ENCODE data around the gene NPIPB9.
"Not testable (repeated sequence)": the region's sequence is repeated elsewhere in the genome, so short reads cannot be mapped to it uniquely, and the experiment has no call there.

Gene NPIPB9

DNA sequence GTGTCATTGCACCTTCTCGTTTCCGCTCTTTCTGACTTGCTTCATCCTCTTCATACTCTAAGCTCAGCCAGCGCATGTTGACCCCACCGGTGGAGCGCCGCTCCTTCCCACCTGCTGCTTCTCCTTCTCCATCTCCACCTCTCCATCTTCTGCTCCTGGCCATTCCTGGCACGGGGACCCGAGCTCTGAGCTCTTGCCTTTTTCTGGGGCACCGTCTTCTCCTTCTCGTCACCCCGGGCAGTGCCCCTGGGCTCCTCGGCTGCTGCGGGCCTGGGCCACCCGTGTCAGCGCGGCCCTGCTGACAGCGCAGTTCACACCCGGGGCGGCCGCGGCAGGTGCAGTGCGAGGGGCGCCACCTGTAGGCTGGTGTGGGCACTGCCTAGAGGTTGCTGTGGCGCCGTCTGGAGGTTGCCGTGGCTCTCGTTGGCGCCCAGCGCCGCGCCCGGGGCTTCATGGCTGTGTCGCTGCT lies 1.6 kb upstream of the NPIPB9 start:
- H3K4me2 ChIP-seq (ENCODE audit: low read length); H3K56ac ChIP-seq (ENCODE audit: low read length); H3K27ac ChIP-seq (ENCODE audit: low read depth, low read length); H3K23ac ChIP-seq (ENCODE audit: low read length); H3K79me2 ChIP-seq (ENCODE audit: control insufficient read depth, insufficient read depth, low read length); DNase-seq; H4K8ac ChIP-seq (ENCODE audit: low read depth, low read length); H3K4me3 ChIP-seq (ENCODE audit: low read length); H2BK120ac ChIP-seq (ENCODE audit: low read depth, low read length); H3K4ac ChIP-seq (ENCODE audit: low read depth, low read length); H2BK15ac ChIP-seq (replicated peaks; ENCODE audit: low read depth); H2BK5ac ChIP-seq (ENCODE audit: low read length); H3K27me3 ChIP-seq (ENCODE audit: insufficient read depth, low read length, poor library complexity); H3K4me1 ChIP-seq (ENCODE audit: control insufficient read depth, low read depth, low read length); H2AK5ac ChIP-seq (ENCODE audit: low read length); H3K18ac ChIP-seq (ENCODE audit: low read length); H3K9ac ChIP-seq (ENCODE audit: low read length); H3K79me1 ChIP-seq (ENCODE audit: low read length); H4K5ac ChIP-seq (ENCODE audit: low read length); H3K36me3 ChIP-seq (ENCODE audit: control insufficient read depth, insufficient read depth, low read length): not testable (repeated sequence)
- no CpG with 5 or more reads among the region's 33 CpGs for WGBS (ENCODE audit: extremely low coverage, insufficient coverage, low lambda C conversion rate)

DNA sequence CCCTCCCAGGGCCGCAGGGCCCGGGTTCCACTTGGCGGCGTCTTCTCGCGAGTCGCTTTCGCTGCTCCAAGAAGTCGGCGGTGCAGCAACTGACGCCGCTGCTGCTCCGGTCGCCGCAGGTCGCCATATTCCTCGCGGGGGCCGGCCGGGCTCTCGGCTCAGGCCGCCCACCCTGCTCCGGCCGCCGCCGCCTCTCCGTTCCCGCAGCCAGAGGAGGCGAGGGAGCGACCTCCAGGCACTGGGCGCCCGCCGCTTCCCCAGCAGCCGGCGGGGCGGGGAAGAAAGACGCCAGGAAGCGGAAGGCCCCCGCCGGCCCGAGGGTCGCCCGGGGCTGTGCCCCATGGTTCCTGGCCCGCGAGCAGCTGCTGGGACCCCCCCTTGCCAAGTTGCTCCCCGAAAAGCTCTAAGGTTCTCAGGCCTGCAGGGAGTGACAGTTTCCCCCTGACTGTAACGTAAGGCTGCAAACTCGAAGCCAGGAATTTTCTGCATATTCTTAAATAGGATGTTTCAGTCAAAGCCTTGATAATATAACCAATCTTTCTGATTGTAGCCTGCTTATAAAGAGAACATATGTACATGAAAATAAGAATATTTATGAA lies 1.0 kb upstream of the NPIPB9 start:
- not testable (repeated sequence) for H3K79me1 ChIP-seq (ENCODE audit: low read length); H3K4me2 ChIP-seq (ENCODE audit: low read length); H2BK5ac ChIP-seq (ENCODE audit: low read length); H3K4ac ChIP-seq (ENCODE audit: low read depth, low read length); H3K56ac ChIP-seq (ENCODE audit: low read length); H4K5ac ChIP-seq (ENCODE audit: low read length); H3K27me3 ChIP-seq (ENCODE audit: insufficient read depth, low read length, poor library complexity); H3K27ac ChIP-seq (ENCODE audit: low read depth, low read length); H3K9ac ChIP-seq (ENCODE audit: low read length); H3K18ac ChIP-seq (ENCODE audit: low read length); H2BK120ac ChIP-seq (ENCODE audit: low read depth, low read length); H3K79me2 ChIP-seq (ENCODE audit: control insufficient read depth, insufficient read depth, low read length); H2AK5ac ChIP-seq (ENCODE audit: low read length); H2BK15ac ChIP-seq (replicated peaks; ENCODE audit: low read depth); H3K23ac ChIP-seq (ENCODE audit: low read length); H4K8ac ChIP-seq (ENCODE audit: low read depth, low read length); DNase-seq; H3K4me1 ChIP-seq (ENCODE audit: control insufficient read depth, low read depth, low read length); H3K36me3 ChIP-seq (ENCODE audit: control insufficient read depth, insufficient read depth, low read length); H3K4me3 ChIP-seq (ENCODE audit: low read length)
- no CpG with 5 or more reads among the region's 48 CpGs for WGBS (ENCODE audit: extremely low coverage, insufficient coverage, low lambda C conversion rate)

DNA sequence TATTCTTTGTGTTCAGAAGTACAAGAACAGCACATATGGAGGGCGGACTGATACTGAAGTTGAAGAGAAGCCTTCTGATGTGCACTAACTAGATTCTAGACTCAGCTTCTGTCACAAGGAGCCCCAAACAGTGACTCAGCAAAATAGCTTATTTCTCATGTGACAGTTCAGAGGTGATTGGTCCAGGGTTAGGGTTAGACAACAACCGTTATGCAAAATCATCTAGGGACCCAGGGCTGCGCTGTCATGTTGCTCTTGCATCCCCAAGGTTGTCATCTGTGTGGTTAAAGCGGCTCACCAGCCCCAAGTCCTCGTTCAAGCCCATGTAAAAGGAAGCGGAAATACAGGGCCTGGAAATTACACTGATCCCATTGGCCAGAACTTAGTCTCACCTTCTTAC lies 30.1 kb downstream of the NPIPB9 start:
- H3K23ac ChIP-seq (ENCODE audit: low read length); H3K4ac ChIP-seq (ENCODE audit: low read depth, low read length); H4K8ac ChIP-seq (ENCODE audit: low read depth, low read length); H2BK5ac ChIP-seq (ENCODE audit: low read length); H3K79me1 ChIP-seq (ENCODE audit: low read length); H3K27ac ChIP-seq (ENCODE audit: low read depth, low read length); DNase-seq; H3K4me2 ChIP-seq (ENCODE audit: low read length); H2BK120ac ChIP-seq (ENCODE audit: low read depth, low read length); H2AK5ac ChIP-seq (ENCODE audit: low read length); H3K36me3 ChIP-seq (ENCODE audit: control insufficient read depth, insufficient read depth, low read length); H3K9ac ChIP-seq (ENCODE audit: low read length); H2BK15ac ChIP-seq (replicated peaks; ENCODE audit: low read depth); H3K4me3 ChIP-seq (ENCODE audit: low read length); H3K56ac ChIP-seq (ENCODE audit: low read length); H3K79me2 ChIP-seq (ENCODE audit: control insufficient read depth, insufficient read depth, low read length); H4K5ac ChIP-seq (ENCODE audit: low read length); H3K27me3 ChIP-seq (ENCODE audit: insufficient read depth, low read length, poor library complexity); H3K18ac ChIP-seq (ENCODE audit: low read length); H3K4me1 ChIP-seq (ENCODE audit: control insufficient read depth, low read depth, low read length): not testable (repeated sequence)
- no CpG with 5 or more reads among the region's 6 CpGs for WGBS (ENCODE audit: extremely low coverage, insufficient coverage, low lambda C conversion rate)

DNA sequence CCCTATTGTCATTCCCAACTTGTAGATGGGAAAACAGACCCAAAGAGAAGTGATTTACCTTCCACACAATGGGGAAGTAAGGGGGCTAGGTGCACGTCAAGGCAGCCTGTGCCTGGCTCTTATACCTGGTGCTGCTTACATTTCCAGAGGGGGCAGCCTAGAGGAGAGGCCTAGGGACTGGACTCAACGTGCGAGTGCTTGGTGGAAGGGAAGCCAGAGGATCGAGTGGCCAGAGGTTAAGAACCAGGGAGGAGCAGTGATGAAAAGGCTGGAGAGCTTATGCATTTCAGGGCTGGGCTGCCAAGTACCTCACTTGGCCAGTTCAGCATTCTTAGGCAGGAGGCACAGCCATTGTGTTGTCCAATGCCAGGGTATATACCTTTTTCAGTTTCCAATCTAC lies 30.8 kb downstream of the NPIPB9 start:
- H3K79me2 ChIP-seq (ENCODE audit: control insufficient read depth, insufficient read depth, low read length); H3K9ac ChIP-seq (ENCODE audit: low read length); H3K36me3 ChIP-seq (ENCODE audit: control insufficient read depth, insufficient read depth, low read length); H2BK120ac ChIP-seq (ENCODE audit: low read depth, low read length); H3K4ac ChIP-seq (ENCODE audit: low read depth, low read length); H3K4me1 ChIP-seq (ENCODE audit: control insufficient read depth, low read depth, low read length); H2AK5ac ChIP-seq (ENCODE audit: low read length); H3K23ac ChIP-seq (ENCODE audit: low read length); H2BK15ac ChIP-seq (replicated peaks; ENCODE audit: low read depth); H3K27me3 ChIP-seq (ENCODE audit: insufficient read depth, low read length, poor library complexity); H3K4me3 ChIP-seq (ENCODE audit: low read length); H3K79me1 ChIP-seq (ENCODE audit: low read length); H4K8ac ChIP-seq (ENCODE audit: low read depth, low read length); H2BK5ac ChIP-seq (ENCODE audit: low read length); H4K5ac ChIP-seq (ENCODE audit: low read length); H3K56ac ChIP-seq (ENCODE audit: low read length); H3K18ac ChIP-seq (ENCODE audit: low read length); H3K4me2 ChIP-seq (ENCODE audit: low read length); H3K27ac ChIP-seq (ENCODE audit: low read depth, low read length); DNase-seq: not testable (repeated sequence)
- no CpG with 5 or more reads among the region's 4 CpGs for WGBS (ENCODE audit: extremely low coverage, insufficient coverage, low lambda C conversion rate)

DNA sequence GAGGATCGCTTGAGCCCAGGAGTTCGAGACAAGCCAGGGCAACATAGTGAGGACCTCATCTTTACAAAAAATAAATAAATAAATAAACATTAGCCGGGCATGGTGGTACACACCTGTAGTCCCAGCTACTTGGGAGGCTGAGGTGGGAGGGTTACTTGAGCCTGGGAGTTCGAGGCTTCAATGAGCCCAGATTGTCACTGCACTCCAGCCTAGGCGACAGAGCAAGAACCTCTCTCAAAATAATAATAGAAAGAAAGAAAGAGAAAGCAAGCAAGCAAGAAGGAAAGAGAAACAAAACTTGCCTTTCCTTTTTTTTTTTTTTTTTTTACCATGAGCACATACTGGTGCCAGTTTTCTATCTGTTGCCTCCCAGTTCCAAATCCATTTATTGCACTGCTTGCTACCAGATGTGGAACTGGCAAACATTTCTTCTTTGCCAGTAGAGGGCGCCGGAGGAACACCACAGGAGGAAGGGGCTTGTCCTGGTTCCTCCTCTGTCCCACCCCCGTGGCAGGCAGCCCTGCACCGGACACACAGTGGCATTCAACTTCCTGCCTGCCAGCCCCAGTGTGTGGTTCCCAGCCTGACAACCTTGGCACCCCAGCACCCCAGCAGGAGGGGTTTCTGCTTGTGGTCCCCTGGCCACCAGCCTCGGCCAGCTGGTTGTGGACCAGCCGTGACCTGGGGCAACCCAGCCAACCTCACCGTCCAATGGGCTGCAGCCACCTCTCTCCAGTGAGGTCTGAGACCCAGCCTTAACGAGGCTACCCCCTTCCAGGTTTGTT lies 50.8 kb downstream of the NPIPB9 start:
- not testable (repeated sequence) for H3K79me2 ChIP-seq (ENCODE audit: control insufficient read depth, insufficient read depth, low read length); H3K4ac ChIP-seq (ENCODE audit: low read depth, low read length); H2BK120ac ChIP-seq (ENCODE audit: low read depth, low read length); H4K5ac ChIP-seq (ENCODE audit: low read length); H3K56ac ChIP-seq (ENCODE audit: low read length); H3K9ac ChIP-seq (ENCODE audit: low read length); H2BK5ac ChIP-seq (ENCODE audit: low read length); H3K18ac ChIP-seq (ENCODE audit: low read length); H2BK15ac ChIP-seq (replicated peaks; ENCODE audit: low read depth); H3K4me3 ChIP-seq (ENCODE audit: low read length); H3K27ac ChIP-seq (ENCODE audit: low read depth, low read length); H4K8ac ChIP-seq (ENCODE audit: low read depth, low read length); H3K27me3 ChIP-seq (ENCODE audit: insufficient read depth, low read length, poor library complexity); H2AK5ac ChIP-seq (ENCODE audit: low read length); H3K23ac ChIP-seq (ENCODE audit: low read length); H3K4me2 ChIP-seq (ENCODE audit: low read length); H3K36me3 ChIP-seq (ENCODE audit: control insufficient read depth, insufficient read depth, low read length); H3K4me1 ChIP-seq (ENCODE audit: control insufficient read depth, low read depth, low read length); H3K79me1 ChIP-seq (ENCODE audit: low read length)
- DNase-seq, result peak; percentile 65
- no CpG with 5 or more reads among the region's 13 CpGs for WGBS (ENCODE audit: extremely low coverage, insufficient coverage, low lambda C conversion rate)

Measured in mesendoderm (in vitro differentiated cells).